CD14-positive monocyte (primary cell): ENCODE results near the gene GALNT18. TPM values are rescaled to one million over a fixed set of nuclear protein-coding genes. Genes with fewer than 3 reads are reported as not detected.

Experiments
- DNase-seq, 3 donors: peaks; one replicate each; pipeline ENCODE4 v3.0.0-alpha.2; 2011 to 2022
- H2AFZ ChIP-seq: 2 replicates; pipeline ENCODE4 v1.6.0; 2012; ENCODE audit warnings: mild to moderate bottlenecking, low read depth, low read length, inconsistent platforms; ENCODE audit not compliant: insufficient read depth, poor library complexity, severe bottlenecking
- H3K27ac ChIP-seq, 2 donors: 1 replicate in 1 of 2; 2 replicates in 1 of 2; pipeline ENCODE4 v1.5.1; 2012 to 2013; ENCODE audit warnings: low read length in 2 of 2, control low read depth in 1 of 2, inconsistent platforms in 1 of 2, low read depth in 1 of 2, mild to moderate bottlenecking in 1 of 2
- H3K27me3 ChIP-seq, 2 donors: one replicate each; pipeline versions ENCODE4 v1.6.0 to v1.6.1; 2011 to 2013; ENCODE audit warnings: low read length in 2 of 2; ENCODE audit not compliant: control insufficient read depth in 2 of 2, insufficient read depth in 2 of 2
- H3K36me3 ChIP-seq, 2 donors: replicated peaks in 1 of 2; 1 replicate in 1 of 2; 2 replicates in 1 of 2; pipeline versions ENCODE4 v1.5.1 to v1.6.1; 2012 to 2013; ENCODE audit warnings: low read length in 2 of 2, control low read depth in 1 of 2, inconsistent platforms in 1 of 2, mild to moderate bottlenecking in 1 of 2; ENCODE audit not compliant: insufficient read depth in 2 of 2, control insufficient read depth in 1 of 2
- H3K4me1 ChIP-seq, 2 donors: 1 replicate in 1 of 2; 2 replicates in 1 of 2; pipeline versions ENCODE4 v1.5.1 to v1.6.1; 2012 to 2013; ENCODE audit warnings: low read length in 2 of 2, control low read depth in 1 of 2, inconsistent platforms in 1 of 2, mild to moderate bottlenecking in 1 of 2, moderate library complexity in 1 of 2; ENCODE audit not compliant: insufficient read depth in 2 of 2, control insufficient read depth in 1 of 2
- H3K4me2 ChIP-seq: replicated peaks from 2 replicates; pipeline ENCODE3; 2012; ENCODE audit warnings: low read length, moderate library complexity, mild to moderate bottlenecking; ENCODE audit not compliant: poor library complexity, severe bottlenecking; ENCODE audit errors: extremely low read depth
- H3K4me3 ChIP-seq, 3 experiments: fragments of 200-600 bp in 1 of 3; sonication (generic) in 1 of 3; replicated peaks in 1 of 3; 1 replicate in 2 of 3; 2 replicates in 1 of 3; pipeline ENCODE4 v1.5.1; 2011 to 2013; ENCODE audit warnings: low read length in 3 of 3, mild to moderate bottlenecking in 3 of 3, control low read depth in 2 of 3, low read depth in 2 of 3, inconsistent platforms in 1 of 3, moderate library complexity in 1 of 3
- H3K79me2 ChIP-seq: 2 replicates; pipeline ENCODE4 v1.6.0; 2012; ENCODE audit warnings: mild to moderate bottlenecking, control low read depth, inconsistent platforms, low read length, moderate library complexity; ENCODE audit not compliant: insufficient read depth
- H3K9ac ChIP-seq: 2 replicates; pipeline ENCODE4 v1.6.0; 2017; ENCODE audit warnings: low read length, mild to moderate bottlenecking; ENCODE audit not compliant: insufficient read depth, poor library complexity, severe bottlenecking
- H3K9me3 ChIP-seq, 2 donors: replicated peaks in 1 of 2; 1 replicate in 1 of 2; 2 replicates in 1 of 2; pipeline versions ENCODE4 v1.5.1 to v1.6.1; 2012 to 2013; ENCODE audit warnings: low read length in 2 of 2, control low read depth in 1 of 2; ENCODE audit not compliant: control insufficient read depth in 1 of 2, insufficient read depth in 1 of 2
- H4K20me1 ChIP-seq: 2 replicates; pipeline ENCODE4 v1.6.0; 2012; ENCODE audit warnings: mild to moderate bottlenecking, low read length, control low read depth, moderate library complexity; ENCODE audit not compliant: insufficient read depth
- H3K27ac Mint-ChIP-seq, 7 donors: one replicate each; pipeline ENCODE4 v1.8.0; 2020; ENCODE audit warnings: mild to moderate bottlenecking in 7 of 7, mixed read lengths in 7 of 7, moderate library complexity in 6 of 7, inconsistent platforms in 2 of 7
- H3K27me3 Mint-ChIP-seq, 3 donors: one replicate each; pipeline ENCODE4 v1.8.0; 2021 to 2022; ENCODE audit warnings: low read depth in 3 of 3, mild to moderate bottlenecking in 3 of 3, mixed read lengths in 3 of 3, moderate library complexity in 3 of 3, inconsistent platforms in 1 of 3
- H3K36me3 Mint-ChIP-seq, 2 donors: one replicate each; pipeline ENCODE4 v1.8.0; 2020; ENCODE audit warnings: mixed read lengths in 2 of 2, inconsistent platforms in 1 of 2, mild to moderate bottlenecking in 1 of 2
- H3K4me1 Mint-ChIP-seq: one replicate; pipeline ENCODE4 v1.8.0; 2020; ENCODE audit warnings: mild to moderate bottlenecking, mixed read lengths
- H3K4me3 Mint-ChIP-seq, 2 donors: one replicate each; pipeline ENCODE4 v1.8.0; 2020; ENCODE audit warnings: mild to moderate bottlenecking in 2 of 2, mixed read lengths in 2 of 2, moderate library complexity in 1 of 2
- H3K9me3 Mint-ChIP-seq, 7 donors: one replicate each; pipeline ENCODE4 v1.8.0; 2020 to 2022; ENCODE audit warnings: mixed read lengths in 7 of 7, mild to moderate bottlenecking in 6 of 7, moderate library complexity in 6 of 7, inconsistent platforms in 2 of 7
- CTCF ChIP-seq: fragments of 200-600 bp; IDR thresholded peaks from one replicate; pipeline ENCODE4 v1.8.0; 2022; ENCODE audit warnings: antibody characterized with exemption, mild to moderate bottlenecking
- WGBS: methylation state at CpG from one replicate; pipeline ENCODE4 v1.1.5; 2013; ENCODE audit warnings: missing lambda C conversion rate; ENCODE audit not compliant: insufficient coverage; 5-methylcytosine and 5-hydroxymethylcytosine counted together
- intact Hi-C, 2 donors: fragments of 100-400 bp; cut with micrococcal nuclease; formaldehyde crosslinking; loops; one replicate each; pipeline versions ENCODE4 v1.15.0 to v1.15.1; 2023
- polyA plus RNA-seq, 3 donors: library from polyadenylated mRNA; depleted of rRNA in 1 of 3; unstranded in 2 of 3; stranded (reverse) in 1 of 3; fragments of 300-500 nt in 2 of 3; fragments of >200 nt in 1 of 3; fragmentation: Illumina TruSeq in 2 of 3; gene quantifications; 1 replicate in 2 of 3; 2 replicates in 1 of 3; pipeline ENCODE4 v1.2.3, GENCODE V29; 2012 to 2021

The GALNT18 gene
- polyA plus RNA-seq, 3 donors, result not detected

GRCh38 chr11:11555208-11555607, 66.6 kb downstream of the GALNT18 start:
- Histone ChIP-seq H3K27ac (no peak overlapping the region), H3K4me2 (no peak overlapping the region), H3K4me3 (no peak overlapping the region), H3K4me1 (no peaks in the 10 kb centered on the region), H3K9ac (no peak overlapping the region), H3K9me3 (no peaks in the 10 kb centered on the region), H3K79me2 (no peaks in the 10 kb centered on the region), H4K20me1 (no peaks in the 10 kb centered on the region), H3K36me3 (no peaks in the 10 kb centered on the region), H3K27me3 (no peaks in the 10 kb centered on the region), H2AFZ (no peak overlapping the region)
- Mint-ChIP-seq H3K9me3 (no peaks in the 10 kb centered on the region), H3K27ac (no peak overlapping the region), H3K27me3 (peaks cover 2 to 7% (median 6%) of the 10 kb centered on the region in 3 donors), H3K4me3 (no peak overlapping the region), H3K4me1 (no peaks in the 10 kb centered on the region), H3K36me3 (no peaks in the 10 kb centered on the region)
- TF ChIP-seq CTCF, result no peak
- 95% methylated on average over 6 of the region's 6 CpGs for WGBS
- intact Hi-C loops, result no loop called here
- DNase-seq, result no peak

- no peaks in the 10 kb centered on the region for H3K9me3 ChIP-seq
- 55% methylated on average over 10 of the region's 10 CpGs for WGBS
- H3K4me3 ChIP-seq, result no peak overlapping the region
- H3K36me3 Mint-ChIP-seq, result no peaks in the 10 kb centered on the region
- H3K9me3 Mint-ChIP-seq, result no peaks in the 10 kb centered on the region
- H4K20me1 ChIP-seq, result no peaks in the 10 kb centered on the region
- no peaks in the 10 kb centered on the region for H3K79me2 ChIP-seq
- H3K4me2 ChIP-seq, result no peak overlapping the region
- H3K9ac ChIP-seq, result no peak overlapping the region
- H3K36me3 ChIP-seq, result no peaks in the 10 kb centered on the region
- intact Hi-C loops, result no loop called here
- no peaks in the 10 kb centered on the region for H3K4me1 ChIP-seq
- peaks cover 2 to 7% (median 6%) of the 10 kb centered on the region in 3 donors for H3K27me3 Mint-ChIP-seq
- H3K27me3 ChIP-seq, result no peaks in the 10 kb centered on the region
- no peak for DNase-seq
- H3K4me3 Mint-ChIP-seq, result no peak overlapping the region
- TF ChIP-seq CTCF, result no peak
- H3K4me1 Mint-ChIP-seq, result no peaks in the 10 kb centered on the region
- no peak overlapping the region for H3K27ac Mint-ChIP-seq
- H3K27ac ChIP-seq, result no peak overlapping the region
- no peak overlapping the region for H2AFZ ChIP-seq
Observed at GRCh38 chr11:11553573-11553972, 68.2 kb downstream of the GALNT18 start.
